NCI-H226 (cell line): ENCODE results near the gene PPFIA2.

Experiments used
- DNase-seq: peaks from one replicate; pipeline ENCODE4 v3.0.0-alpha.2; 2015

The PPFIA2 gene

DNA sequence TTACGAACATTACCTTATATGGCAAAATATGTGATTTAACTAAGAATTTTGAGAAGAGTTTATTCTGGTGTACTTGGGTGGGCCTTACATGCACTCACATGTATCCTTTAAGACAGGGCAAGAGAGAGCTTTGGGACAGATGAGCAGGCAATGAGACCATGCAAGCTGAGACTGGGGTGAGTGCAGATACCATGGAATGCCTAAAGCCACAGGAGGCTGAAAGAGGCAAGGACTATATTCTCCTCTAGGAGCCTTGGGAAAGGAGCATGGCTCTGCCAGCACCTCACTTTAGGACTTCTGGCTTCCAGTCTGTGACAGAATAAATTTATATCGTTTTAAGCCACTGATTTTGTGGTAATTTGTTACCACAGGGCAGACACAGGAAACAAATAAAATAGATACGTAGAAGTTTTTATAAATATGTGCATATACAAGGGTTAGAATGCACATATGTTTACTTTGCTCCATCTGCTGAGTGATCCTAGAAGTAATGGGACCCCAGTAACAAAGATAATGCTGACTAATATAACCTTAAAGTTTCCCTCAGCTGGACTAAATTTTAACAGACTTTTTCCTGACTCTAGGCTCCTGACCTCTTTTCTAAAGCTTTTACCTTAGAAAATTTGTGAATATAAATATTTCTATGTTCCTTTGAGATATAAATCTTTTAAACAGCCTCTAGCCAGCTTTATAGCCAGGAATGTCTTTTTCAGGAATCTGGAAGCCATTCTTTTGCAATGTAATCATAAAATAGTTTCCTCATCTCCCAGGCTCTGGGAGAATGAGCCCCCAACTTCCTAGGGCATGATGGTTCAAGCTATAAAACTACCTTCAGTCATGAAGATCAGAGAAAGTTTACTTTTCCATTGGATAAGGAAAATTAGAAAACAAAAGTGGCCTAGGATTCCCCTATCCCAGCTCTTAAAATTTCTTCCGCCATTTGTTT is 216.8 kb downstream of the PPFIA2 start:
- peak; percentile 58 for DNase-seq

DNA sequence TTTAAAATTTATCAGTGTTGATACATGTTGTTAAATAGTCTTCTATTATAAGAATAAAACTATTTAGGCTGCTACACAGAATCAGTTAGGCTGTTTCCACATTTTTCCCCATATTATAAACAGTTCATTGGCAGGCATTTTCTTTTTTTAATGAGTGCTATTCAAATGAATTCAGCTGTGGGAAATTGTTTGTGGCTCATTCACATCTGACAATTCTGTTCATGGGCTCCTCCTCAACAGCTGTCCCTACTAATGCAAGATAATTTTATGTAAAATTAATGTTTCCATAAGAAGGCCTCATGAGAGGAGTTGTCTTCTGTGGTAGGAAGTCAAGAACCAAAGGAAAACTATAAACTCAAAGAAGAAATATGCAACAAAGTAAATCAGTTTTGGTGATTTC is 218.0 kb downstream of the PPFIA2 start:
- no peak for DNase-seq

DNA sequence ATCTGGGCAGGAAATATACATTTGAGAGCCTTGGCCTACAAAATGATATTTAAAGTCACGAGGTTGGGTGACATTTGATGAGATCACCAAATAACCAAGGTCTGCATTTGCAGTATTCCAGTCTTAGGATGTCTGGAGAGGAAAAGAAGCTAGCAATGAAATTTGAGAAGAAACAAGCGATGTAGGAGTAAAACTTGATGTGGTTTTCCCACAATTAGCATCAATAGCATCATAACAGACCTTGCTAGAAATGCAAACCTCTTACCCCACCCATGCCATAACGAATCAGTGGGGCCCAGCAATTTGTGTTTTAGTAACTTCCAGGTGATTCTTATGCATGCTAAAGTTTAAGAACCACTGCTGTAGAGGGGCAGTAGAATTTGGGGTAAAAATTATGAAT is 219.9 kb downstream of the PPFIA2 start:
- DNase-seq: no peak

DNA sequence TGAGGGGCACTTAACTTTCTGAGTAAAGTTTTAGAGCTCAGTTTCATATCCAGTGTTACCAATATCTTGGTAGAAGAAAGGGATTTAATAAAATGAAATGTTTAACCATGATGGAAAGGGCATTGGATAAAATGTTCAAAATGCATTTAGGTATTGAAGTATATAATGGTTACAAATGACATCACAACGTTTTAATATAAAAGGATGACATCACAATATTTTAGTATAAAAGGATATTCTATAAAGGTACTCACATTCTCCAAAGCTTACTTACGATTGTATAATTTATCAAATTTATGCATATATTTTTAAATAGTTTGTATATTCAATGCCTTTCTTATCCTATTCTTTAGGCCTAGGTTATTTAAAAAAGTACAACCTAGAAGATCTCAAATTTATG is 226.1 kb downstream of the PPFIA2 start:
- DNase-seq: no peak

DNA sequence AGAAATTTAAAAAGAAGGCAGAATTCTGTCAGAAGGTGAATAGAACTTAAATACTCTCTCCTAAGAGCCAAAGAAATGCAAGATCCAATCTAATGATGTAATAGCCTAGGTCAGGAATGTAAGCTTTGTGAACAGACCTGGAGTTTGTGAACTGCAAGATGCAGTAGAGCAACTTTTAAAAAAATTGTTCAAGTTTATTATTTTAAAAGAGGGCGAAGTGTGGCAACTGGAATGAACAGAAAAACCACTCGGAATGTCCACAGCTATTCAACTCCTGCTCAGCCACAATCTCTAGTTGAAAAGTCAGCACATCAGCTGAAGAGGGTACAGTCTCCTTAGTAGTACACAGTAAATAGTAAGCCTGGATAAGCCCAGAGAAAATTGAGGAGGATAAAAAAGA is 228.8 kb downstream of the PPFIA2 start:
- peak; percentile 64 for DNase-seq

DNA sequence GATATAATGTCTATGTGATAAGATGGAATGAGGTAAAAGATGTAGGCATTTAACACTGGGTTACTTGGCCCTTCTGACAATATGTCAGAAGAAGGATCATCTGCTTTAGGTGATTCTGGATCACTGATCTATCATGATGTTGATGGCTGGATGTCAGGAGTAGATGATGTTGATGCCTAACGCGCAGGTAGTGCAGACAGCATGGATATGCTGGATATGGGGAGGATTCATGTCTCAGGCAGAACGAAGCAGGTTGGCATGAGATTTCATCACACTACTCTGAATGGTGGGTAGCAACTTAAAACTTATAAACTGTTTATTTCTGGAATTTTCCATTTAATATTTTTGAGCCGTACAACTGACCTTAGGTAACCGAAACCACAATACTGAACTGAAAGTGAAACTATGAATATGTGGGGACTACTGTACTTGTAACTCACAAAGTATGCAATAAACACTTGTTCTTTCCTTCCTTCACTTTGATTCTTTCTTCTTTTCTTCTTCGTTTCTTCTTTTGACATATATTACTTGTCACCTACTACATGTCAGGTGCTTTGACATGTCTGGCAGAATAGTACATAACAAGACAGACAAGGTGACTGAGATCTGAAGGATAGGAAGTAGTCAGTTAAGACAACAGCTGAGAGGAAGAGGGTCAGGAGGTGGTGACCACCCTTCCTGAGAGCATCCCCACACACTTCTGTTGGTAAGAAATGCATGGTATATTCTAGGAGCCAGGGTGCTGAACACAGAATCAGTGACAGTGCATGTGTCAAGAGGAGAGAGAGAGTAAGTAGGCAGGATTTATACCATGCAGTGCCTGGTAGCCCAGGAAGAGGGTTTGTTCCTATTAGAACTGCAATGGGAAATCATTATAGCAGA is 238.8 kb downstream of the PPFIA2 start:
- no peak for DNase-seq

DNA sequence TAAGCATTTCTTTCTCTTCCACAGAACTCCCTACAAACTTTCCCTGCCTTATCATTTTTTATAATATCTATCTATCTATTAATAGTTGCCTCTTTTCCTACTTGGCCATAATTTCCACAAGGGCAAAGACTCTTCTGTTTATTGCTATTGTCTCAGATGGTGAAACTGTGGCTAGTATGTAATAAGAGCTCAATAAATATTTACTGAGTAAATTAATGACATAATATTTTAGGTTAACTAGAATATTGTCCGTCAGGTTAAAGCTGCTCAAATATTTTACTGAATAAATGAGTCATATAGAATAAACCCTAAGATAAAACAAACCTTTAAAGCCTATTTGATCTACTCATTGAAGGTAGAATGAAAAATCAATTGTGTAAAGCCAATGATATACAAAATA is 240.5 kb downstream of the PPFIA2 start:
- DNase-seq: no peak

DNA sequence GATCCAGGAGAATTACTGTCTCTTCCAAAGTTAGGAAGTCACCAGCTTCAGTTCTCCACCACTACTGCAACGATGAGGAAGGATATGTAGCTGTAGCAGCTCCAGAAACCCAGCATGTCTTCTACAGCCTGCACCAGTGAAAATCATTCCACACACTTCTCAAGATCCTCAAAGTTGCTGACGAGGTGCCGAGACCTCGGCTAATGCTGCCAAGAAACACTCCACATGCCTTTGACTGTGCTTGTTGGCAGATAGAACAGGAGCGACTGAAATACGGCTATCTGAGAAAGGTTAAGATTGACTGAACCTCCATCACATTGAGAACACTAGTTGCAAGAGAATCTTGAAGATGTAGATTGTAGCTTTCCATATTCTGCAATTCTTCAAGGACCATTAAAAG is 241.9 kb downstream of the PPFIA2 start:
- DNase-seq: no peak

DNA sequence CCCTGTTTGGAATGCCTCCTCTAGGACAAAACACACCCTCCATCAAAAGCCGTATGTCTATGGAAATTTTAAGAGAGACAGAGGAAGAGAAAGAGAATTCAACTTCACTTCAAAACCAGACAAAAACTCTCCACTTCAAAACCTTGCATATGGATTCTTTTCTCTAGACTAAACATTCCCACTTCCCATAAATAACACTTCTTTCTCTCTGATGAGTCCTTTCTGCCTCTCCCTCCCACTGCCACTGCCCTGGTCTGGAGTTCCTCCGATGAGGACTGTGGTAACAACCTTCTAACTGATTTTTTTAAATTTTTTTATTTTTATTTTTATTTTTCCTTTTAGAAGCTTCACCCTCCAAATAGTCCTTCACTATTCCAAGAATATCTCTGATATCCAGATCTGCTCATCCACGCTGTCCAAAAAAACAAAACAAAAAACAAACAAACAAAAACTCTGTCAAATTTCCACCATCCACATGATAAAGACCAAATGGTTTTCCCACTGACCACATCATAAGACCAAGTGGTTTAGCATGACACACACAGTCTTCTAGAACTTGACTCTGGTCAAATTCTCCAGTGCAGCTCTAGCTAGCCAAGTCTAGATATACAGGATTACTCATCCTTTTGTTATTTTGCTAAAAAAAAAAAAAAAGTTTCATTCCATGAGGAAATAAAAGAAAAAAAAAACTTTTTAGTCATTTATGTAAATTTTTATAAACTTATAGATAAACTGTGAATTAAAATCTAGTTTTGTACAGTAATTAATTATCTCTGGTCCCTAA is 256.0 kb downstream of the PPFIA2 start:
- DNase-seq: peak; percentile 97

DNA sequence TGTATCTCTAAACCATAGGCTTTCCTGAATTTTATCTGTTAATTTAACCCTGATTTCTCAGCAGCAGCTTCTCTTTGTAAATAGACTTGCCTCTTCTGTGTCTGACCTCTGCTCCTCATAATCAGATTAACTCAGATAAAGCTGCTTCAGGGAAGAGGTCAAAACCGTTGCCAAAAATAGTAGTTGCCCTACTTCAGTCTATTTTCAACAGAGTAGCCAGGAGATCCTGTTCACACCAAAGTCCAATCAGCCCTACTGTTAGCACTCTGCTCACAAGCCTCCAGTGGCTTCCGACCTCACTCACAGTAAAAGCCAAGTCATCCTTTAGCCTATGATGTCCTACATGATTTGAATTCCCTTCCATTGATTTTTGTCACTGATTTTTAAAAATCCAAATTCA is 258.4 kb downstream of the PPFIA2 start:
- DNase-seq: no peak

DNA sequence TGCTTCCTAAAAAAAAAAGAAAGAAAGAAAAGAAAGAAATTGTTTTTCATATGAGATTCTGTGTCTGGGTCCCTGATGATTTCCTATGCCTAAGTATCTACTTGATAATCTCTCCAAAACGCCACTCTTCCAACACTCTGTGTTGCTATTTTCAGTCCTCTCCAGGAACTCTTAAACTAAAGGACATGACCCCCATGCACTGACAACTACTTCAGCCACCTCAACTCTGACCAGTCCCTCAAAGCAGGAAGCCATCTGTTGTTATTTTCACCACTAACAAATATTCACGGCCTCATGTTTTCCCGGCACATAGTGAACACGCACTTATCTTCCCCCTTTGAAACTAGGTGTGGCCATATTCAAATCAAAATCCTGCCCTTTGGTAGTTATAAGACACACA is 259.3 kb downstream of the PPFIA2 start:
- DNase-seq: no peak

DNA sequence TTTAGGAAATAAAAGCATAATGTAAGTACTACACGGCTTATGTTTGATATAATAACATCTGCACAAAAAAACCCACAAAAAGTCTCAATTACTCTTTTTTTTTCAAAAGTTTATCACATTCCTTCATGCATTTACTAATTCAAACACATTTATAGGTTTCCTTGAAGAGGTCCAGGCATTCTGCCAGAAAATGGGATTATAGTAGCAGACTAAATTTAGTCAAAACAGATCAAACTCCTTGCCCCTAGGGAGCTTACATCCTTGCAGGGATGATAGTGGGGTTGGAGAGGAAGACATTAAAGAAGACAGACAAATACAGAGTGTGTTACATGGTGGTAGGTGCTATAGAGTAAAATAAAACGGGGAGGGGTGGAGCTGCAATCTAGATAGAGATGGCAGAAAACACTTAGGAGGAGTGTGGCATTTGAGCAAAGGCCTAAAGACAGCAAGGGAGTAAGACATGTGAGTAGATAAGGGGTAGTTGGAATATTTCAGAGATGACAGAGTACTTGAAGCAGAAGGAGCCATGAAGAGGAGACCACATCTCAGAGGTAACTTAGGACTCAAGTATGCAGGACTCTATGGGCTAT is 266.9 kb downstream of the PPFIA2 start:
- peak; percentile 91 for DNase-seq

DNA sequence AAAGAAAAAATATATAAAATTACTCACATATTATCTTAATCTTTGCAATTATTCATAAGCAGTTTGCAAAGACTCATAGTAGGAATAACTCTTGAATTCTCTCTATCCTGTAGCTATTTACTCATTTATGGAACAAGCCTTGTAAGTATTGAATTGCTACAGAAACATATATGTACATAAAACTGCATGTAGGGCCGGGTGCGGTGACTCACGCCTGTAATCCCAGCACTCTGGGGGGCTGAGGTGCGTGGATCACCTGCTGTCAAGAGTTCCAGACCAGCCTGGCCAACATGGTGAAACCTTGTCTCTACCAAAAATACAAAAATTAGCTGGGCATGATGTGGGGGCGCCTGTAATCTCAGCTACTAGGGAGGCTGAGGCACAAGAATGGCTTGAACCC is 286.2 kb downstream of the PPFIA2 start:
- no peak for DNase-seq

DNA sequence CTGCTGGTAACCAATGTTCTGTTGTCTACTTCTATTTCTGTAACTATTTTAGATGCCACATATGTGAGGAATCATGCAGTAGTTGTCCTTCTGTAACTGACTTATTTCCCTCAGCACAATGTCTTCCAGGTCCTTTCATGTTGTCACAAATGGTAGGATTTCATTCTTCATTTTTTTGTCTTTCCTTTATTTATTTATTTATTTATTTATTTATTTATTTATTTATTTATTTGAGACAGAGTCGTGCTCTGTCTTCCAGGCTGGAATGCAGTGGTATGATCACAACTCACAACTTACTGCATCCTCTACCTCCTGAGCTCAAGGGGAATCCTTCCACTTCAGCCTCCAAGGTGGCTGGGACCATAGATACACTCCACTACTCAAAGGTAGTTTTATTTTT is 288.2 kb downstream of the PPFIA2 start:
- DNase-seq: no peak

DNA sequence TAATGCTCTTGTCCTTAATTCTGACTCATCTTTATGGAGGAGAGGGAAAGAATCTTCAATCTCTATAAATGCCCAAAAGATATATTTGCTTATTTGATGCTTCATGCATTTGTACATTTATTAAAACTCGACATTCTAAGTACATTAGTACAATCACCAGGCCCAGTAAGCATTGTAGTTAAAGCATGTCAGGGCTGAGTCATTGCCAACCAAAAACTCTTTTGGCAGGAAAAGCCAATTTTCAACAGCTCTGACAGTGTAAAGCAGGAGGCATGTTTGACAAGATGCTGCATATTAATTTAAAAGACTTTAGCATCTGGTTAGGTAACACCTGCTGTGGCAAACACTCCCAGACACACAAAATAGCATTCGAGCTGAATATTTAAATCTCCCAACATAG is 290.9 kb downstream of the PPFIA2 start:
- peak; percentile 66 for DNase-seq

DNA sequence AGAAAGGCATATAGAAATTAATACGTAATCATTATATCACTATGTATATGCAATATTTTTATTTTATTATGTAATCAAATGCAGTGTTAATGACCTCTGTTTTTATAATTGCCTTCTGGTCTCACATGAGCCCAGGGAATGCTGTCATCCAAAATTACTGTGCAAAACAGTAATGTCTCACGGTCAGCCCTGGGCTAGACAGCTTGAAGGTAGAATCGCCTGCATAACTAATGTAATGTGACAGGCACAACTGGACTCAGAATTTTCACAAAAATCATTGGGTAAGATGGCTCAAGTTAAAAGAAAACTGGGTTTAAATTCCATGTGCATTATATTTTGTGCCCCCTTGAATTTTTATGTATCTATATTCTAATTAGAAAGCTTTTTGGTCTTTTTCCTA is 293.3 kb downstream of the PPFIA2 start:
- no peak for DNase-seq

DNA sequence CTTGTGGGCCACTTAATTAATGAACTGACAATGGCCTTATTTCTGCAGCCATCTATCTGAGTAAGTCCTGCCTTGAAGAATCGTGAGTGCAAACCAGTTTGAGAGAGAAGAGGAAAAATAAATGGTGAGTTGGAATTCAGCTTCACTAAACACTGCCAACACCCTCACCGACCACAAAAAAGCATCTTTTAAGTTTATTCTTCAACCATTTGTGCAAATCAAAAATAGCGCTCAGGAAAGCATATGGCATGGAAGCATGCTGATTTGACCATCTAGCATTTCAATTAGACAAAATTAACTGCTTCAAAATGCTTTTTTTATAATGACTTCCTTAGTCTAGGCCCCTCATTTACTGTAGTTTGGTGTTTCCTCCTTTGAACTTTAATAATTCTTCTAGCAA is 294.0 kb downstream of the PPFIA2 start:
- no peak for DNase-seq

DNA sequence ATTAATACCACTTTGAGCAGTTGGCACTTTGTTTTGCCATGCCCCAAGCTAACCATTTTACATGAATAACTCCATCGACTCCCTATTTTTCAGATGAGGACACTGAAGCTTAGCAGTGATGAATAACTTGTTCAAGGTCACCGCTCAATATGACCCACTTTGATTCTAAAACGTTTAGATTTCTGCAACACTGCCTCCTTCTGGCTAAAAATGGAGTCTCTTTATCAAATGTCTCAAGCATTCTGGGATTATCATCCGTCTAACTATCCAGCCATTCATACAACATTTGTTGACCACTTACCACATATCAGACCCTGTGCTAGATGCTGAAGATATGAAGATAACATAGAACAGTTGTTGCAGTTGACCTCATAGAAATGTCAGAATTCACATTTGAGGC is 298.0 kb downstream of the PPFIA2 start:
- DNase-seq: no peak

DNA sequence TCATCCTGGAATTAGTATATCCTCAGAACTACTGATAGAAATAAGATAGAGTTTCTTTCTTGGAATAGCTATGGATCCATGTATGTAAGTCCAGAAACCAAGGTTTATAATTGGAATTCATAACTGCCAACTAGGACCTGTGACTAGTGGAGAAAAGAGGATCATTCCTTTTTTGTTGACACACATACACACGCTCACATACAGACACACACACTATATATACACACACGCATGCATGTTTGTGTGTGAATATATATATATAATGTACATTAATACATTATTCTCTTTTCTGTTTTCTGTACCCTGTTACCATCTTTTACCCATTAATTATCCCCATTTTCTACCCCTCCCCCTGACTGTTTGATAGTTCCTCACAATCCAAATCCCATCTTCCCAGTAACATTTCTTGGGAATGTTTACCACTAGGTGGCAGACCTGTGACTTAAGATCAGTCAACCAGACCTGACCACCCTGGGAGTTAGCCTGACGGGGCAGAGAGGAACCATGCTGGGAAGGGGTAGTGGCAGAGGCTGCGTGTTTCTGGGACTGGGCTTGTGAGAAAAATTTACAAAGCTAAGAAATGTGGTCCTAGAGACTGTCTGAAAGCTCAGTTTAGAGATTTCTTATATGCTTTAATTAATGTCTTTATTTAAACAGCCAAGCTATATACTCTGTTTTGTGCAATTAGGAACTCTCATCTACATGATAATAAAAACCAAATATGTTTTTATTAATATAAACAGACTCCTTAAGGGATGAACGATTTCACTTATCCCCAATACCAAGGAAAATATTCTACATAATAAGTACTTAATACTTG is 308.0 kb downstream of the PPFIA2 start:
- DNase-seq: peak; percentile 54

DNA sequence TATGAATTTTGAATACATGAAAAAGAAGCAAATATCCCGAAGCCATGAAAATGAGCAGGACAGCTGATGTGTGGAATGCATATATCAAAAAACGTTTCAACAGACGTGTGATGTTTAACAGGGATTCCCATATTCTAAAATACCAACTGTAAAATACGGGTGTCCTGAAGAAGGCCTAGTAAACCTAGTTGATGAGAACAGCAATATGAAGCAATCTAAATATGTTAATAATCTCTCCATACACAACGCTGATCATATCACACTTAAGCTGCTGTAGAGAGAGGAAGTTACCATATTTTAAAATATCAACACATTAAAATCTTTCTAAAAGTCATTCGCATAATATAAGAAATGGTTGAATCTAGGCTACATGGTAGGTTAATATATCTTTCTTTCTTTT is 317.5 kb downstream of the PPFIA2 start:
- DNase-seq: no peak

DNA sequence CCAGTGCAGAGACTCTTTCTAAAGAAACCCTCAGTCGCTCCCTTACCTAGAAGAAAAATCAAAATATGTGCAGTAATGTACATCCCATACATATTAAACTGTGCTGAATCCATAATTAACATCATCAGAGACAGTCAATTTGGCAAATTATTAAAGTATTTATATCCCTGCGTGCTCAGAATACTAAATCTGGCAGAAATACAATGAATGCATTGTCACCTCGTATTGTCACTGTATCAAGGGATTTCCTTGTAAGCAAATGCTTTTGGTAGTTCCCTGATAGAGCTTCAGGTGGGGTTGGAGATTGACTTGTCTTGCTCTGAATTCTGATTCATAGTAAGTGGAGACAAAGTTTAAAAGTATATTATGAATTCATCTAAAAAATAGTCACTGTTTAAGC is 319.1 kb downstream of the PPFIA2 start:
- DNase-seq: no peak

DNA sequence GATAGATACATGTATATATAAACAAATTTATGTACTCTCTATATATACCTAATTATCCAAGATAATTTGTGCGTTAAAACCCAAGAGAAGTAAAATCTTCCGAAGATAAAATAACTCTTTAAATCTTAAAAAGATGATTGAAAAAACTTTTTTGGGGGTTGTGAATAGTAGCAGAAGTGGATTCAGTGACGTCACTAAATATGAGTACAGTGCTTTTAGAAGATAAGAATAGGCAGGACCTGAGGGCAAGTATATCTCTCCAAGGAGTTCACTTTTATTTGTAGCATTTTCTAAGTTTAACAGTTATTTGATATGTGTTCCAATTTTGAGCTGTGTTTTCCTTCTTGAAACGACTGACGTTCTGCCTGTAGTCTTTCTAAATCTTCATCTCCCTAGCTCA is 319.8 kb downstream of the PPFIA2 start:
- no peak for DNase-seq
